Stimulated activated CD8-positive, alpha-beta memory T cell treated with anti-CD3 and anti-CD28 coated beads, Interleukin-7, amount 100 ng/mL, for 4 hours (primary cell): ENCODE measurements around the gene TASP1.
"Not testable (repeated sequence)": the region's sequence is repeated elsewhere in the genome, so short reads cannot be mapped to it uniquely, and the experiment has no call there.

Experiments
- DNase-seq, 2 donors: peaks; one replicate each; pipeline ENCODE4 v3.0.0-alpha.2; 2020; ENCODE audit warnings: low read depth in 2 of 2

Gene TASP1

DNA sequence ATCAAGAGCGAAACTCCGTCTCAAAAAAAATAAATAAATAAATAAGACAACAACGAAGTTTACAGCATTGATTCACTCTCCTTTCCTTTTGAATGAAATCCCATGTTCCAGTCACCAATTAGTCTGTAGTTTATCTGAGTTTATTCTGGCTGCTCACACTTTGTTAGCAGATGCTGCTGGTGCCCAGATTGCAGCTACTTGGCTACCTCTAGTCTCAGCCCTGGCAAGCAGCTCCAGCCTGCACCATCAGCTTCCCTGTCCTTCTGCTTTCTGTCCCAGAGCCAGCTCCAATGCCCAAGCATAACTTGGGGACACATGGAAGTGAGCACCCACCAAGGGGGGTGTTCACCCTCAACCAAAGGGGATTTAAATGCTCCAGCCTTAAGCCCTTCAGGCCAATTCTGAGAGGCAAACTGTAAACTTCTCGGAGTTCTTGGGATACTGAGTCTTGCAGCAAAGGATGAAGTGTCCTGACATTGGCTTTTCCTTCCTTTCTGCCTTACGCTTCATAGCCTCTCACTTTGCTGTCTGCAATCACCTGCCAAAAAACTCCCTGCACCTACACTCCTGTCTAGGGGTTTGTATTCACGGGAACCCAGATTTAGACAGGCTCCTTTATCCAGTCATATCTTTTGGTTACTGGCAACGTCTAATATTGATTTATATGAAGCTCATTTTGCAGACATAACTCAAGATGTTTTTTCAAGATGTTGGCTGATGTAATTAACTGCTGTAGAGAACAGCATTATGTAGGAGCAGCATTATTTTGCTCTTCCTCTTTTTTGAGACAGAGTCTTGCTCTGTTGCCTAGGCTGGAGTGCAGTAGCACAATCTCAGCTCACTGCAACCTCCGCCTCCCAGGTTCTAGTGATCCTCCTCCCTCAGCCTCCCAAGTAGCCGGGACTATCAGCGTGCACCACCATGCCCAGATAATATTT, 9.8 kb upstream of the TASP1 start:
- no peak for DNase-seq

DNA sequence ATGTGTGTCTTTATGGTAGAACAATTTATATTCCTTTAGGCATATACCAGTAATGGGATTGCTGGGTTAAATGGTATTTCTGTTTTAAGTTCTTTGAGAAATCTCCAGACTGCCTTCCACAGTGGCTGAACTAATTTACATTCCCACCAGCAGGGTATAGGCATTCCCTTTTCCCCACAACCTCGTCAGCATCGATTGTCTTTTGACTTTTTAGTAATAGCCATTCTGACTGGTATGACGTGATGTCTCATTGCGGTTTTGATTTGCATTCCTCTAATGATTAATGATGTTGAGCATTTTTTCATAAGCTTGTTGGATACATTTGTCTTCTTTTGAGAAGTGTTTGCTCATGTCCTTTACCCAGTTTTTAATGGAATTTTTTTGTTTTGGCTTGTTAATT, 5.3 kb upstream of the TASP1 start:
- no peak for DNase-seq

DNA sequence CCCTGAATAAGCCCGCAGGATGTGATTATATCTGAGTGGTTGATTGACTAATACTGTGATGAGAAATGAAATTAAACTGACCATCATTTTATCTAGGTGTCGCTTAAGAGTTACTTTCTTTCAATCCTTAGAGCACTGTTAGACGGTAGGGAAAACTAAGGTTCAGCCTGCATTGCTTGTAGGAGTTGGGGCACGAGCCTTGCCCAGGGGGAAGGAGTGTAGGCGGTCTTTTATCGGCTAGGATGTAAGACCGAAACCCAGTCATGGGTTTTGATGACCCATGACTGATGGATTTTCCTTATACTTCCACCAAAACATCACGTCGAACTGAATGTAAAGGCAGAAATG, 392 bp upstream of the TASP1 start:
- no peak for DNase-seq

DNA sequence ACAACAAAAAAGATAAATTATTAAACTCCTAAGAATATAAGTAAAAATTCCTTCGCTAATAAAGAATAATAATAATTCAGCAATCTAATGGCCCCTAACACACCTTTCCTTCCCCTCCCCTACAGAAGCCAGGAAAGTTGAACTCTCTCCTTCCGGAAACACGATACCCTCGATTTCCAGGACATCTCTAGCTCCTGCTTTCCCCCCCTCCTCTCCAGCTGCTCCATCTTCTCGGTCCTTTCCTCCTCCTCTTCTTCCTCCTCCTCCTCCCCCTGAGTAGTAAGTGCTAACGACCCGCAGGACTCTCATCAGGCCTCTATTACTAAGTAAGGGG, 603 bp downstream of the TASP1 start:
- DNase-seq: no peak

DNA sequence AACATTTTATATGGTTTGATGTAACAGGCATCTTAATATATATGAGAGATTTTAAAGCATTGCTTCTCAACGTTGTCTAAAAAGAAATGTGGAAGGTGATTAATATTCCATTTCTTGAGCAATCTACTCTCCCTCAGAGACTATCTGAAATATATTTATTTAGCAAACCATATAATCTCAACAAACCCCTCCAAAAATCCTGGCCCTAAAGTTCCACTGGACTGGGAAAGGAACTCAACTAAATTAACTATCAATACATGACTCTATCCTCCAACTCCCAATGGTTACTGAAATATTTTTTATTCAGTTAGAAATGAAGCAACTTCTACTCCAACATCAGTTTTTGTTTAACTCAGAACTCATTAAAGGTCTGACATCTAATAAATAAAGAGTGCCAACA, 6.3 kb downstream of the TASP1 start:
- no peak for DNase-seq

DNA sequence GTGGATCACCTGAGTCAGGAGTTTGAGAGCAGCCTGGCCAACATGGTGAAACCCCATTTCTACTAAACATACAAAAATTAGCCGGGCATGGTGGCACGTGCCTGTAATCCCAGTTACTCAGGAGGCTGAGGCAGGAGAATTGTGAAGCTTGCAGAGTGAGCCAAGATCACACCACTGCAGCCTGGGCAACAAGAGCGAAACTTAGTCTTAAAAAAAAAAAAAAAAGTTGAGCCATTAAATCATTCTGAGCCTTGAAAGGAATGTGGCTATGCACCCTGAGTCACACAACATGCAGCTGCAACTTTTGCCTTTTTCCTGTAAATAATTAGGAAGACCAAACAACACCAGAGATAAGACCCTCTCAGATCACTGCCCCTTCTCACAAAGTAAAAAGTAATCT, 11.2 kb downstream of the TASP1 start:
- DNase-seq: not testable (repeated sequence)

DNA sequence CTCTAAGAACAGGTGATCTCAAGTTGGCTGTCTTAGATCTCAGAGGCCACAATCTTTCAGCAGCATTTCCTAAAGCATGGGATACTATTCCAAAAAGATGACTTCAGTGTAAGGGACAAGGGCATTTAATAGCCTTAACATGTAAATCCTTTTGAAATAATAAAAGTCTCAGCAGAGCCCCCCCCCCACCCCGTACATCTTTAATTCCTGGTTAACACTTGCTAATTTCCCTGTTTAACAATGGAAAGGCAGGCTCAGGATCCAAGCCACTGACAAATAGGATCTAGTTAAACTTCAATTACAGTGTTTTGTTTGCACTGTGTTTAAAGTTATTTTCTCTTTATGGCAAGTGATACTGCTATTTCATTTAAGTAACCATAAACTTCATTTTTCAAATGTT, 12.0 kb downstream of the TASP1 start:
- no peak for DNase-seq

DNA sequence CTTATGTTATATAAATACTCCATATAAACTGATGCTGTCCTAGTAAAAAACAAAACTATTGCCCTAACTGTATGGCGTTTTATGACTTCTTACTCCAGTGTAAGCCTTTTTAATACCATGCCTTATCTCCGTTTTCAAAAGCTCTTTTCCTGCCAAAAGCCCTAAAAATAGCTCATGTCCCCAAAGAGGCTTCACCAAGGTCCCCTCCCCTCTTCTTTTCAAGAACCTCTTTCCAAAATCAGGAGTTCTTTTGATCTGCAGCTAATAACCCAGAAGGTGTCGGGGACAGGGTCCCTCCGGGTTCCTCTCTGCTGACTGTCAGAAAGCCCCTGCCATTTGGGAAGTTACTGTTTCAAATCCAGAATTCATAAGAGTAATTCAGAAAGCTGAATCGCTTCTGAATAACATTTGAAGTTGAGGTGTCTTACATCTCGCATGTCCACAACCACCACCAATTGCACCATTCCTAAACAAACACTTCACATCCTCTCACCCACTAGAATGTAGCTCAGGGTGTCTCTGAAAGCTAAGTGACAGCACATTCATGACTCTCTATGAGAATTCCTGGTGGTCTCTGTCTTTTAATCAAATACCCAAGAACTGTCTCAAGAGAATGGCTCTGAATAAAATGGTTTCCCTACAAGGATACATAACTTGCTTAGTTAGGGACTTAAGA, 13.3 kb downstream of the TASP1 start:
- DNase-seq: no peak

DNA sequence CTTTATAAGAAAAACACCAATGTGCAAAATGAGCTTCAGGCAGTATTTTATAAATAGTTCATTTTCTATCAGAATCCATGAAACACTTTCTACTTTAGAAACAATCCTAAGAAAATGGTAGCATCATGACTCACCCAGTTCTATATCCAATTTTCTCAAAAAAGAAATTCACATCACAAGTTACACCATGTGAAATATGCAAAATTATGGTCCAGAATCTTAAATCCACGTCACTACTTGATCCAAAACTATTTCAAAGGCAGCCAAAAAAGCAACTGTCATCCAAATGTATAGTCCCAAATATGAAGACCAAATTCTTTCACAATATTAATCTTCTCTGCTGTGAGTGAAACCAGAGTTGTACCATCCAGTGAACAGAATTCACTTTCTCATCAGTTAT, 19.3 kb downstream of the TASP1 start:
- DNase-seq: not testable (repeated sequence)

DNA sequence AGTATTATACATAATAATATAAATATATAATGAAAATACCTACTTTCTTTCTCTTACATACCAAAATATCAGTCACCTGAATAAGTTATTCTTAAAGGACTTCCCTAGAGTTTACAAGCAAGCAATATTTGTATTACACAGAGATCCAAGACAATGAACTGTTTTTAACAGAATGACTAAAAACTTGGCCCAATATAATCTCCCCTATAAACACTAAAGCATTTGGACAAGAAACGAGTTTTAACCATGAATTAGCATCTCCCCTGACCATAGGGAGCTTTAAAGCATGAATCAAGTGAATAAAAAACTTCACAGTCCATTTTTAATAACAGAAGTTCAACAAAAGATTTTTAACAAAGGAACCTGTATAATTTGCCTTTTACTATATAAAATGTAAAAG, 20.3 kb downstream of the TASP1 start:
- not testable (repeated sequence) for DNase-seq

DNA sequence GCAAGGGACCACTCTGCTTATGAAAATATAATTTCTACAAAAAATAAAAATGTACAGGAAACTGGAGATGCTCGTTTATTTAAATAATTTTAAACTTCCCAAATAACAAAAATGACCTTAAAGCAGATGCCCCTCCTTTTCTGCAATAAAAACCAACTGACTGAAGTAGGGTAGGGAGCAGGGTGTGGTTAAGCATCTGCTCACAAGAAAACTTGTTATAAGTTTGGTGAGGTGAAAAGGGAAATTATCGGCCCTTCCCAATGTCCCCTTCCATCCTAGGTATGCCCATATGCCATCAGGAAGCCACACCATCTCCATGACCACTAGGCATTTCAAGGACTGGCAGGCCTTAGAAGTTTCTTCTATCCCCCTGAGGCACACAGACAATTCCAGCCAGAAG, 21.1 kb downstream of the TASP1 start:
- DNase-seq: not testable (repeated sequence)

DNA sequence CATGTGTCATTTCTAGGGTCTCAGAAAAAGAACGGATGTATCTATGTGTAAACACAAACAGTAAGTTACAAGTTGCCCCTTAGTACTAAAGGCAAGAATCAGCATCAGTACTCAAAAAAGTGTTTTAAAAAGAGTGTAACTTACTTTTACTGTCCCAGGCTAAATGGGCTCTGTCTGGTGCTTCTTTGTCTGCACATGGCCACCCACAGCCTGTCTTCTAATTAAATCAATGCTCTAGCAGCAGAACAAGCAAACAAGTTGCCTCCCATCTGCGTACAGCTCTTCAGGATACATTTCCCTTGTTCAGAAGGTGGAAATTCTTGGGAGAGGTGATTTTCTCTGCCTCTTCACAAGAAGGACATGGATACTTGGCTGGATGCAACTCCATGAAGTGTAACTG, 22.0 kb downstream of the TASP1 start:
- DNase-seq: not testable (repeated sequence)

DNA sequence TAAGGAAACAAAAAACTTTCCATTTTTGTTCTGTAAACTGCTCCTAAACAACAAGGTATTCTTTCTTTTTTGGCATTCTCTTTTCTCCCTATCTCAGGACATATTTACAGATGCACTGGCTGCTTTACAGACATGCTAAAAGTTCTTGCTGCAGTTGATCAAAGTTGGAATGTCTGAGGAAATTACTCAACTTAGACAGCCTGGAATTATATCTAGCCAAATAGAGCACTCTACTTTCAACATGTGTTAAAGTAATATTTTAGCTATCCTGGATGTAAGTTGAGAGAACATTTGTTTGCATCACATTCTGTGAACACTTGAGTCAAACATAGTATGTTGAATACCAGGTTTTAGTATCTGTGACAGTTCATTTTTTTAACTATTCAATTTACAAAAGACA, 24.8 kb downstream of the TASP1 start:
- DNase-seq: no peak

DNA sequence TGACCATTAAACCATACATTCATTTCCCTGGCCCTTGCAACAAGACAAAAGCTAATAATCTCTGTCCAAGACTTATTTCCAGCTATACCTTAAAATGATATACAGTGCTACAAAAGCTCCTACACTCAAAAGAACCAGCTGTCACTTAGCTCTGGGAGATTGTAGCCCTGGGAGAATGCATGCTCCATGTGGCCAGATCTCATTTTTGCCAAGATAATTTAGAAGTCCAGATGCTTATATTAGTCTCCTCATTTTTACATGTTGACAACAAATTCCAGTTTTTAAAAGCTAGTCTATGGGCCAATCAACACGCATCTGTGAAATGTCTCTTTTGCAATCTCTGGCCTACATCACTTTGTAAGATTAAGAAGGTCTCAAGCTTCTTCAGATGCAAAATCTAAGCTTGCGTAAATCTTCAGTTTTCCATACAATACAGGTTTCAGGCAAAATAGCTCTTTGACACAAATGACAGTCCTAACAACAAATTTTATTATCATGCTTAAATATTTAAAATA, 27.1 kb downstream of the TASP1 start:
- DNase-seq: no peak

DNA sequence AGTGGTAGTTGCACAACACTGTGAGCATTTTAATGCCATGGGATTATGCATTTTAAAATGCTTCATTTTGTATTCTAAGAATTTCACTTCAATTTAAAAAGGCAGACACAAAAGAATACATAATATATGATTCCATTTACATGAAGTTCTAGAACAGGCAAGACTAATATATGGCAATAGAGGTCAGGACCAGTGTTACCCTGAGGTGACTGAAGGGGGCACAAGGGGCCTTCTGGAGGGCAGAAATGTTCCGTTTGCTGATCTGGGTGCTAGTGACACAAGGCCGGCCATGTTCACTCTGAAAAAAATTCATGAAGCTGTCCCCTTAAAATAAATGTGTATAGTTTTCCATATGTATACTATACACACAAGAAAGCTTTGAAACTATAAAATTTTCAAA, 28.5 kb downstream of the TASP1 start:
- DNase-seq: no peak

DNA sequence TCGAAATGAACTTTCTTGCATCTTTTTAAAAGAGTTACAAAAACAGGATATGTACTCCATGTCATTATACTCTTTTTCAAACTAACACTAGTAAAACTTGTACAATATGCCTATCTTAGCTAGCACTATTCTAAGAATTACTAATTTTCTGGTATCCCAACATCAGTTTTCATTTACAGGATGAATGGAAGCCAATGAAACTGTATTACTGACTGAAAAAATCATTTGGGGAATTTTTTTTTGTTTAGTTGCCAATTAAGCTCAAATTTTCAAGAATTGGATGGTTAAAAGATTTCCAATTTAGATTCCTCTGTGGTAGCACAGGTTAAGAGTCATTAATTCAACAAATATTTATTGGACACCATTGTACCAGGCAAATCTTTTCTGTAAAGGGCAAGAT, 30.7 kb downstream of the TASP1 start:
- DNase-seq: no peak

DNA sequence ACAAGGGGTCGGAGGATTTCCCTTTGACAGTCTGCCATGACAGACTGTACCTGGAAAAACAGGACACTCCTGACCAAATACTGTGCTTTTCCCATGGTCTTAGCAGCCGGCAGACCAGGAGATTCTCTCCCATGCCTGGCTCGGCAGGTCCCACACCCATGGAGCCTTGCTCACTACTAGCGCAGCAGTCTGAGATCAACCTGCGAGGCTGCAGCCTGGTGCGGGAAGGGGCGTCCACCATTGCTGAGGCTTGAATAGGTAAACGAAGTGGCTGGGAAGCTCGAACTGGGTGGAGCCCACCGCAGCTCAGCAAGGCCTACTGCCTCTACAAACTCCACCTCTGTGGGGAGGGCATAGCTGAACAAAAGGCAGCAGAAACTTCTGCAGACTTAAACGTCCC, 45.3 kb downstream of the TASP1 start:
- DNase-seq: not testable (repeated sequence)

DNA sequence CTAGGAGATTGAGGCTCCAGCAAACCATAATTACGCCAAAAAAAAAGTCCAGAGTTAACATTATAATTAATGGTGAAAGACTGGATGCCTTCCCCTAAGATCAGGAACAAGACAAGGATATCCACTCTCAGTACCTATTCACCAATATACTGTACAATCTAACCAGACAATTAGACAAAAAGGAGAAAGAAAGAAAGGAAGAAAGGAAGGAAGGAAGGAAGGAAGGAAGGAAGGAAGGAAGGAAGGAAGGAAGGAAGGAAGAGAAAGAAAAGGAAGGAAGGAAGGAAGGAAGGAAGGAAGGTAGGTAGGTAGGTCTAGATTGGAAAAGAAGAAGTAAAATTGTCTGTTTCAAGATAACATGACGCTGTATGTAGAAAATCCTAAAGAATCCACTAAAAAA, 50.7 kb downstream of the TASP1 start:
- DNase-seq: no peak

DNA sequence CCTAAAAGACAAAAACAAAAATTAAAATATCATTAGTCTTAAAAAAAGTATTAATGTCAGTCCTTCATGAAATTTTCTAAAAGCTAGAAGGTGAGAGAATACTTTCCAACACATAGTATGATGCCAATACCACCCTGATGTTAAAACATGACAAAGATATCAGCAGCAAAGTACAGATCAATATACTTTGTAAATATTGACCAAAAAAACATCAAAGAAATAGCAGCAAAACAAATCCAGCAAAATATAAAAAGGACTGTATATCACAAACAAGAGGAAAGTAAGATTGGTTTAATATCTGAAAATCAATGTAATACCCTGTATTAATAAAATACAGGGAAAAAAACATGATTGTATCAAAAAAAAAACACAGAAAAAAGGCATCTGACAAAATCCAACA, 51.4 kb downstream of the TASP1 start:
- no peak for DNase-seq

DNA sequence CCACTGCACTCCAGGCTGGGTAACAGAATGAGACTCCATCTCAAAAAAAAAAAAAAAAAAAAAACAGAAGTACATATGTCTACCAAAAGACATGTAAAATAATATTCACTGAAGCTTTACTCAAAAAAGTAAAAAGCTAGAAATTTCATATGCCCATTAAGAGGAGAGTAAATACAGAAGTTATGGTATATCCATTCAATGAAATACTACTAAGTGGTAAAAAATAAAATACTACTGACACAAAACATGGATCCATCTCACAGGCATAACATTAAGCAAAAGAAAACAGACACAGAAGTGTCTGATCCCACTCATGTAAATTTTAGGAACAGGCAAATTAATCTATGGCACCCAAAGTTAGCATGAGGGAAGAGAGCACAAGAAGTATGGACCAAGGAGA, 52.6 kb downstream of the TASP1 start:
- no peak for DNase-seq

DNA sequence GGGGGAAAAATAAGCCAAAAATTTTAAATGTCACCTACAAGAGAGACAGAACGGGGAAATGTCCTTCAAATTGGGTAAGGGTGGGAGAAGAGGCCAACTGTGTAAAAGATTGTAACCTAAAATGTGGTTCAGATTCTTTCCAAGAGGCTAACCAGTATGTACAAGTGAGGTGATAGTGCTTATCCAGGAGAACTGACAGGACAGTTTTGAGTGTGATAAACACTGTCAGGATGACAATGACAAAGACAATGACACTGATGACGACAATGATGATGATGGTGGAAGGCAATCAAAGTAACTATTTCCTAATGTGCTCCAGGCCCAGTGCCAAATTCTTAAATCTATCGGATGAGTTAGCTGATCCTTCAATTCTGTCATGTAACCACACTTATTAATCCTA, 57.3 kb downstream of the TASP1 start:
- no peak for DNase-seq

DNA sequence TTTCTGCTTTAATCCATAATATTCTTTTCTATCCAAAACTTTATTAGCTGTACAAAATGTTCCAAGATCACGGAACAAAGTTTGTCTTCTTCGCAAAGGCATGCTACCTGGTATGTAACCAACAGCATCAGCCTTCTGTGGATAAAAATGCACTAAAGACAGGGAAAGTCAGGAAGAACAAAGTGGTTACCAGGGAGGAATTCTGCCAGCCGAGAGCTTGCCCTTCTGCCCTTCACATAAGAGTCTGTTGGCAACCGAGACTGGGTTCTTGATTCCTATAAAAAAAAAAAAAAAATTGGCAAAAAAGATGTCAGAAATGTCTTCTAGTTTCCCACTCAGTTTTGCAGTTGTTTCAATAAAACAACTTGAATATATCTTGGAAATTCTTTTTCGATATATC, 58.0 kb downstream of the TASP1 start:
- DNase-seq: no peak

DNA sequence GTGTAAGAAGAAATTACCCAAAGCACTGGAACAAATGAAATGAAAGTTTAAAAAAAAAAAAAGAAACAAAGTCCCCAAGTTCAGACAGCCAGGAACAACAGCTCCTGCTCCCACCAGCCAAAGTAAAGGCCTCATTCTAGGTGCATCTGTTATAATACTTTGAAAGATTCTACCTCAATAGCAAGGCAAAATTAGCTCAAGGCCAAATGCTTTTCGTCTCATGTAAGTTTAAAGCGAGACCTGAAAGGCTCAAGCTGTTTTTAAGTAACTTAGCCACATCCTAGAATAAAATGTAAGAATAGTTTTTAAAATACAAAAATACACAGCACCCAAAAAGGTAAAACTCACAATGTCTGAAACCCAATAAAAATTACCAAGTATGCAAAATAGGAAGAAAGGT, 64.7 kb downstream of the TASP1 start:
- DNase-seq: no peak
